Activated CD8-positive, alpha-beta T cell treated with anti-CD3 and anti-CD28 coated beads, Interleukin-2, amount 10 ng/mL, durations not matched to agents 7 days and 5 days (primary cell): Measurements from ENCODE around the gene THAP10. TPM values are rescaled to one million over a fixed set of nuclear protein-coding genes. Genes with fewer than 3 reads are reported as not detected.

Experiments used
- ATAC-seq: fragments of 150-1000 bp; cut with Tn5 transposase; one replicate; pipeline ENCODE4 v1.10.0; 2021; ENCODE audit warnings: moderate library complexity
- CTCF ChIA-PET: fragments of 350-600 bp; sonication (Branson Sonifier 250); formaldehyde crosslinking; loops from one replicate; lab custom pipeline; 2021; ENCODE audit warnings: antibody characterized with exemption; lab: Charles Lee
- POLR2A ChIA-PET: fragments of 350-600 bp; sonication (Branson Sonifier 250); formaldehyde crosslinking; loops from one replicate; lab custom pipeline; 2021; ENCODE audit warnings: antibody characterized with exemption; lab: Charles Lee
- DNase-seq: peaks from one replicate; pipeline ENCODE4 v3.0.0-alpha.2; 2020
- H3K27ac Mint-ChIP-seq: one replicate; pipeline ENCODE4 v1.8.0; 2021; ENCODE audit warnings: mild to moderate bottlenecking, mixed read lengths
- H3K27me3 Mint-ChIP-seq: one replicate; pipeline ENCODE4 v1.8.0; 2021; ENCODE audit warnings: low read depth, mixed read lengths
- H3K36me3 Mint-ChIP-seq: one replicate; pipeline ENCODE4 v1.8.0; 2021; ENCODE audit warnings: low read depth, mixed read lengths
- H3K4me1 Mint-ChIP-seq: one replicate; pipeline ENCODE4 v1.8.0; 2021; ENCODE audit warnings: low read depth, mixed read lengths
- H3K4me3 Mint-ChIP-seq: one replicate; pipeline ENCODE4 v1.8.0; 2021; ENCODE audit warnings: mild to moderate bottlenecking, mixed read lengths
- H3K9me3 Mint-ChIP-seq: one replicate; pipeline ENCODE4 v1.8.0; 2022; ENCODE audit warnings: mixed read lengths; ENCODE audit not compliant: insufficient read depth
- total RNA-seq, 2 experiments: library from RNA; stranded (reverse); gene quantifications; one replicate each; pipeline ENCODE4 v1.2.3, GENCODE V29; 2021

The THAP10 gene
- total RNA-seq, 2 experiments from 2014 or later, result not detected

GRCh38 chr15:70845602-70846360, 46.5 kb downstream of the THAP10 start:
- Mint-ChIP-seq H3K4me1 (no peaks in the 10 kb centered on the region), H3K9me3 (no peaks in the 10 kb centered on the region), H3K27ac (no peak overlapping the region), H3K27me3 (peaks cover 23% of the 10 kb centered on the region), H3K36me3 (no peaks in the 10 kb centered on the region), H3K4me3 (no peak overlapping the region)
- ATAC-seq, result no peak
- ChIA-PET CTCF (interaction anchor here (0.5 to 1.2 kb wide), 2 partner anchors 123 to 402 kb away, joined by 3 to 4 read pairs; no protein-coding TSS in a partner anchor), POLR2A (interaction anchor here (0.5 kb wide), 1 partner anchor 663 kb away, joined by 5 read pairs; no protein-coding TSS in a partner anchor)
- no peak for DNase-seq

- DNase-seq (no peak), ATAC-seq (no peak)
- Mint-ChIP-seq H3K36me3 (no peaks in the 10 kb centered on the region), H3K4me3 (no peak overlapping the region), H3K27me3 (peaks cover 3% of the 10 kb centered on the region), H3K4me1 (no peaks in the 10 kb centered on the region), H3K9me3 (no peaks in the 10 kb centered on the region), H3K27ac (no peak overlapping the region)
- ChIA-PET POLR2A (no interaction called here), CTCF (no interaction called here)
Observed at GRCh38 chr15:70837476-70837875, 54.8 kb downstream of the THAP10 start.

- peaks cover 3% of the 10 kb centered on the region for H3K27me3 Mint-ChIP-seq
- CTCF ChIA-PET, result interaction anchor here (2.0 kb wide), 1 partner anchor 11 kb away, joined by 7 read pairs; no protein-coding TSS in a partner anchor
- DNase-seq, result no peak
- no peak for ATAC-seq
- H3K36me3 Mint-ChIP-seq, result no peaks in the 10 kb centered on the region
- H3K4me3 Mint-ChIP-seq, result no peak overlapping the region
- H3K9me3 Mint-ChIP-seq, result no peaks in the 10 kb centered on the region
- POLR2A ChIA-PET, result no interaction called here
- no peak overlapping the region for H3K27ac Mint-ChIP-seq
- no peaks in the 10 kb centered on the region for H3K4me1 Mint-ChIP-seq
Observed at GRCh38 chr15:70835841-70836240, 56.4 kb downstream of the THAP10 start.

GRCh38 chr15:70835415-70835814, 56.8 kb downstream of the THAP10 start:
- H3K36me3 Mint-ChIP-seq, result no peaks in the 10 kb centered on the region
- no peaks in the 10 kb centered on the region for H3K9me3 Mint-ChIP-seq
- no peak overlapping the region for H3K27ac Mint-ChIP-seq
- POLR2A ChIA-PET, result no interaction called here
- DNase-seq, result no peak
- no peak for ATAC-seq
- no peak overlapping the region for H3K4me3 Mint-ChIP-seq
- H3K27me3 Mint-ChIP-seq, result peaks cover 3% of the 10 kb centered on the region
- CTCF ChIA-PET, result interaction anchor here (2.0 kb wide), 1 partner anchor 10 kb away, joined by 7 read pairs; no protein-coding TSS in a partner anchor
- H3K4me1 Mint-ChIP-seq, result no peaks in the 10 kb centered on the region

- POLR2A ChIA-PET, result no interaction called here
- no peaks in the 10 kb centered on the region for H3K9me3 Mint-ChIP-seq
- DNase-seq (no peak), ATAC-seq (no peak)
- no peaks in the 10 kb centered on the region for H3K36me3 Mint-ChIP-seq
- no peak overlapping the region for H3K4me3 Mint-ChIP-seq
- CTCF ChIA-PET, result interaction anchor here (2.0 kb wide), 1 partner anchor 10 kb away, joined by 7 read pairs; no protein-coding TSS in a partner anchor
- no peak overlapping the region for H3K27ac Mint-ChIP-seq
- peaks cover 3% of the 10 kb centered on the region for H3K27me3 Mint-ChIP-seq
- no peaks in the 10 kb centered on the region for H3K4me1 Mint-ChIP-seq
Observed at GRCh38 chr15:70834999-70835398, 57.2 kb downstream of the THAP10 start.

GRCh38 chr15:70833861-70834765, 58.1 kb downstream of the THAP10 start:
- Mint-ChIP-seq H3K27ac (no peak overlapping the region), H3K4me1 (no peaks in the 10 kb centered on the region), H3K4me3 (no peak overlapping the region), H3K27me3 (peaks cover 7% of the 10 kb centered on the region), H3K9me3 (no peaks in the 10 kb centered on the region), H3K36me3 (no peaks in the 10 kb centered on the region)
- ChIA-PET CTCF (interaction anchor here (2.1 kb wide), 1 partner anchor 9 kb away, joined by 6 read pairs; no protein-coding TSS in a partner anchor), POLR2A (no interaction called here)
- ATAC-seq (no peak), DNase-seq (no peak)

GRCh38 chr15:70833422-70833821, 58.8 kb downstream of the THAP10 start:
- CTCF ChIA-PET, result interaction anchor here (2.1 kb wide), 1 partner anchor 9 kb away, joined by 6 read pairs; no protein-coding TSS in a partner anchor
- Mint-ChIP-seq H3K27ac (no peak overlapping the region), H3K27me3 (peaks cover 7% of the 10 kb centered on the region), H3K4me1 (no peaks in the 10 kb centered on the region), H3K4me3 (no peak overlapping the region), H3K36me3 (no peaks in the 10 kb centered on the region), H3K9me3 (no peaks in the 10 kb centered on the region)
- ATAC-seq (no peak), DNase-seq (no peak)
- POLR2A ChIA-PET, result no interaction called here

GRCh38 chr15:70832176-70832575, 60.1 kb downstream of the THAP10 start:
- Mint-ChIP-seq H3K27me3 (peaks cover 7% of the 10 kb centered on the region), H3K4me1 (no peaks in the 10 kb centered on the region), H3K9me3 (no peaks in the 10 kb centered on the region), H3K36me3 (no peaks in the 10 kb centered on the region), H3K27ac (no peak overlapping the region), H3K4me3 (no peak overlapping the region)
- ATAC-seq (no peak), DNase-seq (no peak)
- ChIA-PET CTCF (interaction anchor here (2.1 kb wide), 1 partner anchor 7 kb away, joined by 6 read pairs; no protein-coding TSS in a partner anchor), POLR2A (no interaction called here)

Other genes with a start within 250 kb of the THAP10 start
- 1 to 10 TPM; 2.2 to 3.3 TPM for gene UACA, start 128.9 kb downstream of the THAP10 start, total RNA-seq
- not detected for gene LARP6, start 38.3 kb downstream of the THAP10 start, total RNA-seq
- not detected for gene LRRC49, start 393 bp upstream of the THAP10 start, total RNA-seq
- not detected for gene THSD4, start 223.0 kb upstream of the THAP10 start, total RNA-seq